ENCODE results near the gene ZNF598. TPM values are rescaled to one million over a fixed set of nuclear protein-coding genes. Genes with fewer than 3 reads are reported as not detected.
"Not testable (repeated sequence)": the region's sequence is repeated elsewhere in the genome, so short reads cannot be mapped to it uniquely, and the experiment has no call there.

The ZNF598 gene
- polyA plus RNA-seq, 2 of the 4 experiments (the other 2 are of a cell fraction), result 17.7 to 33.8 TPM

- ATAC-seq; H3K4me2 ChIP-seq; POLR2A ChIA-PET; FAIRE-seq; DNase-seq (ENCODE audit: low read depth in 1 of 2, low spot score in 1 of 2); H3K9me3 ChIP-seq; H3K27ac ChIP-seq; H3K4me3 ChIP-seq: not testable (repeated sequence)
- WGBS (ENCODE audit: missing lambda C conversion rate), result 89% methylated on average over 22 of the region's 22 CpGs
- CTCF ChIA-PET, result interaction anchor here (0.5 to 3.0 kb wide), 9 partner anchors 11 to 183 kb away, joined by 3 to 8 read pairs (median 3); partner anchors contain the start of gene MSRB1
- peaks cover 27% of the 10 kb centered on the region for H3K4me1 ChIP-seq
These were observed 52.0 kb downstream of the ZNF598 start for GRCh38 chr16:1957434-1958142.

GRCh38 chr16:1953734-1954133 is 55.9 kb downstream of the ZNF598 start:
- Histone ChIP-seq H3K4me2 (no peak overlapping the region), H3K4me3 (no peak overlapping the region), H3K27ac (no peak overlapping the region), H3K9me3 (no peaks in the 10 kb centered on the region), H3K4me1 (peaks cover under 1% of the 10 kb centered on the region; the same call in 1 of the 3 replicates)
- POLR2A ChIA-PET, result interaction anchor here (1.6 kb wide), 1 partner anchor 11 kb away, joined by 3 read pairs; the partner anchor contains the start of gene MSRB1
- ATAC-seq (no peak), FAIRE-seq (no peak), DNase-seq (ENCODE audit: low read depth in 1 of 2, low spot score in 1 of 2) (no peak)
- 92% methylated on average over 4 of the region's 22 CpGs for whole genome bisulfite sequencing (ENCODE audit: missing lambda C conversion rate)
- TF ChIP-seq EHF (CRISPR knock-in tag; IDR thresholded peaks at IDR 0.05) (no peak), HEYL (CRISPR knock-in tag; IDR thresholded peaks at IDR 0.05) (no peak), RFX5 (IDR thresholded peaks at IDR 0.05) (no peak), BCL3 (IDR thresholded peaks at IDR 0.05) (no peak), REST (IDR thresholded peaks at IDR 0.05) (no peak), CEBPB (IDR thresholded peaks at IDR 0.05) (no peak), ZFP36 (IDR thresholded peaks at IDR 0.05; ENCODE audit: borderline replicate concordance, partially characterized antibody) (no peak), NR3C1 (IDR thresholded peaks at IDR 0.05) (no peak), FOXS1 (CRISPR knock-in tag; IDR thresholded peaks at IDR 0.05) (no peak), CBX2 (IDR thresholded peaks at IDR 0.05; ENCODE audit: borderline replicate concordance, low read depth) (no peak), HOXB5 (CRISPR knock-in tag; IDR thresholded peaks at IDR 0.05) (no peak), ZC3H11A (IDR thresholded peaks at IDR 0.05) (no peak), TFCP2L1 (CRISPR knock-in tag; IDR thresholded peaks at IDR 0.05) (no peak), EP300 (IDR thresholded peaks at IDR 0.05) (no peak), KDM5A (IDR thresholded peaks at IDR 0.05) (no peak), RAD21 (conservative IDR thresholded peaks at IDR 0.05 in 1 of 2, IDR thresholded peaks at IDR 0.05 in 1 of 2) (no peak), RNF2 (IDR thresholded peaks at IDR 0.05; ENCODE audit: borderline replicate concordance, low read depth) (no peak)
- CTCF ChIA-PET, result interaction anchor here (0.9 to 2.6 kb wide), 5 partner anchors 10 to 90 kb away, joined by 3 to 7 read pairs (median 5); no protein-coding TSS in a partner anchor

- WGBS (ENCODE audit: missing lambda C conversion rate), result 87% methylated on average over 19 of the region's 19 CpGs
- peak; percentile 12; a peak in 3 of 6 replicates for ATAC-seq
- Histone ChIP-seq H3K4me3 (no peak overlapping the region), H3K9me3 (no peaks in the 10 kb centered on the region), H3K4me2 (no peak overlapping the region), H3K27ac (no peak overlapping the region), H3K4me1 (no peaks in the 10 kb centered on the region)
- CTCF ChIA-PET, result interaction anchor here (0.5 to 2.0 kb wide), 5 partner anchors 9 to 105 kb away, joined by 3 to 7 read pairs (median 3); partner anchors contain the start of gene NDUFB10
- DNase-seq (ENCODE audit: low read depth in 1 of 2, low spot score in 1 of 2), result no peak
- no peak for FAIRE-seq
- no peak for TF ChIP-seq JUNB (IDR thresholded peaks at IDR 0.05)
- TF ChIP-seq SREBF2 (IDR thresholded peaks at IDR 0.05), result no peak
- TF ChIP-seq HDAC2 (IDR thresholded peaks at IDR 0.05), result no peak
- TF ChIP-seq EHF (CRISPR knock-in tag; IDR thresholded peaks at IDR 0.05), result no peak
- no peak for TF ChIP-seq ZFP36 (IDR thresholded peaks at IDR 0.05; ENCODE audit: borderline replicate concordance, partially characterized antibody)
- TF ChIP-seq FOSL2 (IDR thresholded peaks at IDR 0.05), result no peak
- no peak for TF ChIP-seq FOSL2 (CRISPR knock-in tag; IDR thresholded peaks at IDR 0.05)
- POLR2A ChIA-PET, result interaction anchor here (3.2 kb wide), 1 partner anchor 14 kb away, joined by 18 read pairs; the partner anchor contains the start of gene RPS2
These were observed 59.1 kb downstream of the ZNF598 start for GRCh38 chr16:1950559-1950958.
